Astrocyte (in vitro differentiated cells and primary cell): ENCODE results near the gene ASB5. TPM values are rescaled to one million over a fixed set of nuclear protein-coding genes. Genes with fewer than 3 reads are reported as not detected.

Experiments used
- DNase-seq: peaks from one replicate; pipeline ENCODE4 v3.0.0-alpha.2; 2010; ENCODE audit warnings: low read depth
- FAIRE-seq: peaks from 2 replicates; lab custom pipeline; 2011; peaks lifted over from hg19 to GRCh38; lab: Jason Lieb, UNC
- H2AFZ ChIP-seq: 2 replicates; pipeline ENCODE4 v1.6.0; 2012; ENCODE audit warnings: low read depth, low read length, inconsistent platforms
- H3K27ac ChIP-seq: 2 replicates; pipeline ENCODE4 v1.5.1; 2011; ENCODE audit warnings: low read depth, low read length, inconsistent platforms
- H3K27me3 ChIP-seq: 2 replicates; pipeline ENCODE4 v1.6.0; 2011; ENCODE audit warnings: low read length, inconsistent platforms; ENCODE audit not compliant: insufficient read depth
- H3K36me3 ChIP-seq: 2 replicates; pipeline ENCODE4 v1.5.1; 2011; ENCODE audit warnings: low read length, inconsistent platforms; ENCODE audit not compliant: insufficient read depth
- H3K4me1 ChIP-seq: 2 replicates; pipeline ENCODE4 v1.5.1; 2011; ENCODE audit warnings: low read length, inconsistent platforms; ENCODE audit not compliant: insufficient read depth
- H3K4me2 ChIP-seq: 2 replicates; pipeline ENCODE4 v1.6.0; 2012; ENCODE audit warnings: low read length, inconsistent platforms
- H3K4me3 ChIP-seq: 2 replicates; pipeline ENCODE4 v1.5.1; 2011; ENCODE audit warnings: low read depth, mild to moderate bottlenecking, low read length, inconsistent platforms; ENCODE audit not compliant: insufficient read depth
- H3K79me2 ChIP-seq: 2 replicates; pipeline ENCODE4 v1.6.0; 2012; ENCODE audit warnings: mild to moderate bottlenecking, low read length, inconsistent platforms; ENCODE audit not compliant: insufficient read depth
- H3K9ac ChIP-seq: 2 replicates; pipeline ENCODE4 v1.6.0; 2012; ENCODE audit warnings: mild to moderate bottlenecking, low read length, inconsistent platforms
- H3K9me3 ChIP-seq: 2 replicates; pipeline ENCODE4 v1.5.1; 2012; ENCODE audit warnings: low read depth, mild to moderate bottlenecking, low read length, inconsistent platforms; ENCODE audit not compliant: insufficient read depth
- H4K20me1 ChIP-seq: 2 replicates; pipeline ENCODE4 v1.6.0; 2012; ENCODE audit warnings: low read length, inconsistent platforms; ENCODE audit not compliant: insufficient read depth
- H3K27ac Mint-ChIP-seq: one replicate; pipeline ENCODE4 v1.8.0; 2021; ENCODE audit warnings: mild to moderate bottlenecking, mixed read lengths; ENCODE audit not compliant: unreplicated experiment
- H3K27me3 Mint-ChIP-seq: one replicate; pipeline ENCODE4 v1.8.0; 2021; ENCODE audit warnings: low read depth, mixed read lengths; ENCODE audit not compliant: unreplicated experiment
- H3K36me3 Mint-ChIP-seq: one replicate; pipeline ENCODE4 v1.8.0; 2021; ENCODE audit warnings: low read depth, mixed read lengths; ENCODE audit not compliant: unreplicated experiment
- H3K4me1 Mint-ChIP-seq: one replicate; pipeline ENCODE4 v1.8.0; 2021; ENCODE audit warnings: low read depth, mixed read lengths; ENCODE audit not compliant: unreplicated experiment
- H3K4me3 Mint-ChIP-seq: one replicate; pipeline ENCODE4 v1.8.0; 2021; ENCODE audit warnings: mild to moderate bottlenecking, moderate library complexity, mixed read lengths; ENCODE audit not compliant: unreplicated experiment
- H3K9me3 Mint-ChIP-seq: one replicate; pipeline ENCODE4 v1.8.0; 2021; ENCODE audit warnings: mild to moderate bottlenecking, mixed read lengths; ENCODE audit not compliant: unreplicated experiment
- EZH2 ChIP-seq: IDR thresholded peaks from 2 replicates; pipeline ENCODE4 v1.6.1; 2012; ENCODE audit warnings: mild to moderate bottlenecking, low read length, inconsistent platforms; ENCODE audit not compliant: insufficient read depth
- total RNA-seq: library from RNA; stranded (reverse); gene quantifications from 2 replicates; pipeline ENCODE4 v1.2.1, GENCODE V29; 2021
- TF ChIP-seq, protein P1 (sequence below): IDR thresholded peaks from 2 replicates; pipeline ENCODE4 v1.5.1; 2011; ENCODE audit warnings: low read depth, mild to moderate bottlenecking, inconsistent platforms, low read length, moderate library complexity; ENCODE audit not compliant: insufficient read depth

ASB5 gene
- total RNA-seq, 1 donor from 2014 or later, result 0.43 TPM

DNA sequence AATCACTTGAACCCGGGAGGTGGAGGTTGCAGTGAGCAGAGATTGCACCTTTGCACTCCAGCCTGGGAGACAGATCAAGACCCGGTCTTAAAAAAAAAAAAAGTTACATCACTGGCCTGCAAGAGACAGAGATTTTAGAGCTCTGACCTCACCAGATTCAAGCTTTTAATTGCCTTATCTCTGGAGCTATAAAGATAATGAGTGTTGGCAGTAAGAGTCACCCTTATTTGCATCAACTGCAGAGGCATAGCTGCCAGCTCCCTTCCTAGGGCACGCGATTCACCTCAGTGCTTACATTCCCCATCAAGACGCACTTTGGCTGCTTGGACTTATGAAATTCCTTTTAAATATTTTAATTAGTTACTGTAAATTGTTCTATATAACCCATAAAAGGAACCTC, 61.2 kb downstream of the ASB5 start:
- Mint-ChIP-seq H3K4me1 (peaks cover under 1% of the 10 kb centered on the region), H3K27ac (no peak overlapping the region), H3K4me3 (no peak overlapping the region), H3K9me3 (peaks cover 5% of the 10 kb centered on the region), H3K36me3 (no peaks in the 10 kb centered on the region), H3K27me3 (peaks cover 8% of the 10 kb centered on the region)
- H3K9me3 ChIP-seq, result no peaks in the 10 kb centered on the region
- no peak overlapping the region for H3K4me3 ChIP-seq
- no peaks in the 10 kb centered on the region for H3K36me3 ChIP-seq
- TF ChIP-seq, protein P1, sequence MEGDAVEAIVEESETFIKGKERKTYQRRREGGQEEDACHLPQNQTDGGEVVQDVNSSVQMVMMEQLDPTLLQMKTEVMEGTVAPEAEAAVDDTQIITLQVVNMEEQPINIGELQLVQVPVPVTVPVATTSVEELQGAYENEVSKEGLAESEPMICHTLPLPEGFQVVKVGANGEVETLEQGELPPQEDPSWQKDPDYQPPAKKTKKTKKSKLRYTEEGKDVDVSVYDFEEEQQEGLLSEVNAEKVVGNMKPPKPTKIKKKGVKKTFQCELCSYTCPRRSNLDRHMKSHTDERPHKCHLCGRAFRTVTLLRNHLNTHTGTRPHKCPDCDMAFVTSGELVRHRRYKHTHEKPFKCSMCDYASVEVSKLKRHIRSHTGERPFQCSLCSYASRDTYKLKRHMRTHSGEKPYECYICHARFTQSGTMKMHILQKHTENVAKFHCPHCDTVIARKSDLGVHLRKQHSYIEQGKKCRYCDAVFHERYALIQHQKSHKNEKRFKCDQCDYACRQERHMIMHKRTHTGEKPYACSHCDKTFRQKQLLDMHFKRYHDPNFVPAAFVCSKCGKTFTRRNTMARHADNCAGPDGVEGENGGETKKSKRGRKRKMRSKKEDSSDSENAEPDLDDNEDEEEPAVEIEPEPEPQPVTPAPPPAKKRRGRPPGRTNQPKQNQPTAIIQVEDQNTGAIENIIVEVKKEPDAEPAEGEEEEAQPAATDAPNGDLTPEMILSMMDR, result no peak
- TF ChIP-seq EZH2, result no peak
- no peaks in the 10 kb centered on the region for H4K20me1 ChIP-seq
- no peak overlapping the region for H3K9ac ChIP-seq
- no peak overlapping the region for H2AFZ ChIP-seq
- FAIRE-seq, result no peak
- no peak for DNase-seq
- no peaks in the 10 kb centered on the region for H3K79me2 ChIP-seq
- H3K4me1 ChIP-seq, result no peaks in the 10 kb centered on the region
- H3K27me3 ChIP-seq, result no peaks in the 10 kb centered on the region
- no peak overlapping the region for H3K4me2 ChIP-seq
- H3K27ac ChIP-seq, result no peak overlapping the region

DNA sequence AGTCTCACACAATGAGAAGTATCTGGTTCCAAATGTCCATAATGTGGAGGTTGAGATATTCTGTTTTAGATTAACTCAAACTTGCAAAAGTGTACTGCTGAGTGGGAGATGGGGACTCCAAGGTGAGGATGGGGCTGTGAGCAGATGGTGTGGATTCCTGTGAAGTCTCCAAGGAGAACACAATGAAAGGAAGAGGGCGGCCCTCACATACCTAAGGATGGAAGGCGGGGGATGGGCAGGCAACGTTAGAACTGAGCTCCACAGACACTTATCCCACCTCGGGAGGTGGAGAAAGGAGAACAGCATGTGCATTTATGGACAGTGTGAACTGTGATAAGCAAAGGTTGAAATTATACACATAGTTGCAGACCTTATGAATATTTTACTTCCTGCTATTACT, 63.7 kb downstream of the ASB5 start:
- Histone ChIP-seq H3K4me3 (no peak overlapping the region), H3K79me2 (no peaks in the 10 kb centered on the region), H3K27ac (no peak overlapping the region), H3K9me3 (no peaks in the 10 kb centered on the region), H3K4me2 (no peak overlapping the region), H4K20me1 (no peaks in the 10 kb centered on the region), H3K27me3 (no peaks in the 10 kb centered on the region), H2AFZ (no peak overlapping the region), H3K4me1 (no peaks in the 10 kb centered on the region), H3K36me3 (no peaks in the 10 kb centered on the region), H3K9ac (no peak overlapping the region)
- DNase-seq (no peak), FAIRE-seq (no peak)
- H3K4me1 Mint-ChIP-seq, result peaks cover 3% of the 10 kb centered on the region
- no peak overlapping the region for H3K4me3 Mint-ChIP-seq
- peaks cover 5% of the 10 kb centered on the region for H3K9me3 Mint-ChIP-seq
- TF ChIP-seq, protein P1, result no peak
- no peak for TF ChIP-seq EZH2
- peaks cover 8% of the 10 kb centered on the region for H3K27me3 Mint-ChIP-seq
- no peaks in the 10 kb centered on the region for H3K36me3 Mint-ChIP-seq
- no peak overlapping the region for H3K27ac Mint-ChIP-seq

DNA sequence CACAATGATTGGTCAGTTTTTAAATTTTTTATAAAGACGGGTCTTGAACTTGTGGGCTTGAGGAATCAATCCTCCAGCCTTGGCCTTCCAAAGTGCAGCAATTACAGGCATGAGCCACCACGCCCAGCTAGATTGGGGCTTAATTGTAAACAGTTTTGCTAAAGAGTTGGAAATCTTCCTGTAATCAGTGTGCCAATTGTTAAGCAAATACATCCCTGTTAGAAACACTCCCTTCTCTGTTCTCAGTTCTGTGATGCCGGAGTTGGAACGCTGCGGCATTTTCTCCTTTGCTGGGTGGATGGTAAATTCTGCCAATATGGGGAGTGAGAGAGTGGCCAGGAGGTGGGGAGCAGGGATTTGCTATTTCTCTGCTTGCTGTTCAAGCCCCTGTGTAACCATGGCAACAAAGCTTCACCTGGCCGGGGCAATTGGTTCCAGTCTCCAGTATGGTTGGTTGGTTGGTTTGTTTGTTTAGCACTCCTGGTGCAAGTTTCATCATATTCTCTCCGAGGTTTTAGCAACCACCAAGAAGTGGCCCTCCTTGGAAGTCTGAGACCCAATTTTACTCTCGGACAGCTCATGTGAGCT, 70.6 kb downstream of the ASB5 start:
- Mint-ChIP-seq H3K36me3 (no peaks in the 10 kb centered on the region), H3K4me1 (peaks cover 9% of the 10 kb centered on the region), H3K27me3 (no peaks in the 10 kb centered on the region), H3K27ac (no peak overlapping the region), H3K9me3 (no peaks in the 10 kb centered on the region), H3K4me3 (no peak overlapping the region)
- TF ChIP-seq, protein P1, result no peak
- TF ChIP-seq EZH2, result no peak
- H3K79me2 ChIP-seq, result no peaks in the 10 kb centered on the region
- H3K36me3 ChIP-seq, result no peaks in the 10 kb centered on the region
- H2AFZ ChIP-seq, result no peak overlapping the region
- peaks cover 20% of the 10 kb centered on the region for H3K4me1 ChIP-seq
- no peak overlapping the region for H3K4me3 ChIP-seq
- FAIRE-seq, result no peak
- no peaks in the 10 kb centered on the region for H3K27me3 ChIP-seq
- H3K4me2 ChIP-seq, result no peak overlapping the region
- DNase-seq, result no peak
- H3K27ac ChIP-seq, result no peak overlapping the region
- no peak overlapping the region for H3K9ac ChIP-seq
- H3K9me3 ChIP-seq, result no peaks in the 10 kb centered on the region
- no peaks in the 10 kb centered on the region for H4K20me1 ChIP-seq
